Mammary epithelial cell (primary cell): ENCODE measurements around the gene PRKX.

Experiments
- CTCF ChIP-seq, 2 donors: IDR thresholded peaks in 1 of 2; conservative IDR thresholded peaks in 1 of 2; 2 replicates each; pipeline ENCODE4 v1.5.1; 2011 to 2012; ENCODE audit warnings: inconsistent platforms in 2 of 2, low read length in 2 of 2, mild to moderate bottlenecking in 2 of 2, control low read depth in 1 of 2, low read depth in 1 of 2; ENCODE audit not compliant: insufficient read depth in 1 of 2; ENCODE audit errors: extremely low read depth in 1 of 2
- EZH2 ChIP-seq: IDR thresholded peaks from 2 replicates; pipeline ENCODE4 v1.6.1; 2012; ENCODE audit warnings: low read length, inconsistent platforms, borderline replicate concordance

DNA sequence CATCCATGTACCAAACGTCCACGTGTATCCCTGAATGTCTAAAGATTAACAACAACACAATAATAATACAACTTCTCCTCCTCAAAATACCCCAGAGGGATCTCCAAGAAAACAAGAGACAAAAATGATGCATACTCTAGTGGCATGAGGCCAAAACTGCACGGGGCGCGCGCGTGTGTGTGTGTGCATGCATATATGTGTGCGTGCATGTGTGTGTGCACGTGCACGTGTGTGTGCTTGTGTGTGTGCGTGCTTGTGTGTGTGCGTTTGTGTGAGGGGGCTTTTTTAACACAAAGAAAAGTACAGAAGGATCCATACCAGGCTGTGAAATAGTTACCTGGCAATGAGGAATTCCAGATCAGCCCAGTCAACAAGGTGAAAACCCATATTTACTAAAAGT is 48.5 kb downstream of the PRKX start:
- TF ChIP-seq EZH2 (no peak), CTCF (conservative IDR thresholded peaks at IDR 0.05 in 1 of 2, IDR thresholded peaks at IDR 0.05 in 1 of 2; ENCODE audit: extremely low read depth in 1 of 2, insufficient read depth in 1 of 2, low read depth in 1 of 2, low read length in 2 of 2) (no peak)
